Measurements from ENCODE around the gene ERVMER34-1. TPM values are rescaled to one million over a fixed set of nuclear protein-coding genes. Genes with fewer than 3 reads are reported as not detected.

ERVMER34-1 gene
- total RNA-seq, 3 donors from 2014 or later: 1.6 to 2.8 TPM; not detected in 1

- Histone ChIP-seq H3K36me3 (no peaks in the 10 kb centered on the region), H3K9me3 (no peaks in the 10 kb centered on the region), H3K27ac (no peak overlapping the region), H3K4me3 (no peak overlapping the region), H3K27me3 (no peaks in the 10 kb centered on the region), H3K4me1 (no peaks in the 10 kb centered on the region)
- intact Hi-C loops (cut with DNase I; ENCODE audit: low total_unique reads): no loop called here
- no peak for DNase-seq (ENCODE audit: low spot score in 2 of 2)
- no peak for TF ChIP-seq POLR2AphosphoS5 (IDR thresholded peaks at IDR 0.05)
- no peak for TF ChIP-seq CTCF (IDR thresholded peaks at IDR 0.05)
- no peak for TF ChIP-seq POLR2A (IDR thresholded peaks at IDR 0.05)
Measured at GRCh38 chr4:52788806-52789205, 37.6 kb upstream of the ERVMER34-1 start.

DNA sequence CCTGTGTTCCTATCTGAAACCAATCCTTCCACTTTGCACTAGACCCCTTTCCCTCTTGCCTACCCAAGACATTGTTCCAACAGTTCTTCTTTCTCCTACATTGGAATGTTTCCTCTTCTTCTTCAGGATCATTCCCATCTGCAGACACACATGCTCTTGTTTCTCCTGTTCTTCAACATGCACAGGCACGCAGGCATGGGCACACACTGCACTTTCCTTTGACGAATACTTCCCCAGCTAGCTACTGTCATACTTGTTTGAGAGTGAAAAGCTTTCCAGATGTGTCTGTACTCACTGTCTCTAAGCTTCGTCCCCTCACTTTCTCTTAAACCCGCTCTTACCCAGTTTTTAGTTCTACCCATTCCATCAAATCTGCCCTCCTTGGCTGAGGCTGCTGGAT, 31.8 kb upstream of the ERVMER34-1 start:
- intact Hi-C loops (cut with DNase I; ENCODE audit: low total_unique reads): no loop called here
- Histone ChIP-seq H3K36me3 (no peaks in the 10 kb centered on the region), H3K9me3 (no peaks in the 10 kb centered on the region), H3K4me1 (no peaks in the 10 kb centered on the region), H3K27ac (no peak overlapping the region), H3K27me3 (no peaks in the 10 kb centered on the region), H3K4me3 (no peak overlapping the region)
- no peak for TF ChIP-seq POLR2AphosphoS5 (IDR thresholded peaks at IDR 0.05)
- TF ChIP-seq POLR2A (IDR thresholded peaks at IDR 0.05): no peak
- TF ChIP-seq CTCF (IDR thresholded peaks at IDR 0.05): no peak
- peak in 1 of 2 donors; percentile 35 for DNase-seq (ENCODE audit: low spot score in 2 of 2)

DNA sequence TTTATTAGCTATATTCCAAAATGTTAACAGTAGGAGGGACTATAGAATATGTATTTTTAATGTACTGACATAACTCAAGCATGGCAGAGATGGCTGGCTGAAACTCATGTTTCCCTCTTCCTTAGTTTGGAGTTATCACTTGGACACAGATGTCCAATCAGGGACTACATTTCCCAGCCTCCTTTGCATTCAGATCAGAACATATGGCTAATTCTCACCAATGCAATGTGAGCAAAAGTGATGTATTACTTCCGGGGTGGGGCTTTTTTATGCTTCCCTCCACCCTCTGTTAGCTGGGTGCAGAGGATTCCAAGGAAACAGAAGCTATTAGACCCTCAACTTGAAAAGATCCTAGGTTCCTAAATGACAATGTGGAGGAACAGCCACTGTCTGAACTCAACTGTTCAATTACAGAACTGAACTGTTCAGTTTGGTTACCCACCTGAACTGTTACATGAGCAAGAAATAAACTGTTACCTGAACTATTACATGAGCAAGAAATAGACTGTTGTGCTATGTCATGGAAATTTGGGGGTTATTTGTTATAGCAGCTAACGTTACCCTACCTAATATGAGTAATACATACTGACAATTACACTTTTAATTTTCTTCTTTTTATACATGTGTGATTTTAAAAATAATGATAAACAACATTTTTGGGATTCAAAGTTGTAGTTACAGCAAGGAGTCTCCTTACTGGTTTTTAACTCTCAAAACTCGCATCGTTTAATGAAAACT, 29.6 kb upstream of the ERVMER34-1 start:
- H3K4me1 ChIP-seq: no peaks in the 10 kb centered on the region
- no peak for DNase-seq (ENCODE audit: low spot score in 2 of 2)
- TF ChIP-seq POLR2A (IDR thresholded peaks at IDR 0.05) (no peak), CTCF (IDR thresholded peaks at IDR 0.05) (no peak), POLR2AphosphoS5 (IDR thresholded peaks at IDR 0.05) (no peak)
- H3K27ac ChIP-seq: no peak overlapping the region
- intact Hi-C loops (cut with DNase I; ENCODE audit: low total_unique reads): no loop called here
- no peak overlapping the region for H3K4me3 ChIP-seq
- no peaks in the 10 kb centered on the region for H3K36me3 ChIP-seq
- no peaks in the 10 kb centered on the region for H3K9me3 ChIP-seq
- H3K27me3 ChIP-seq: no peaks in the 10 kb centered on the region

DNA sequence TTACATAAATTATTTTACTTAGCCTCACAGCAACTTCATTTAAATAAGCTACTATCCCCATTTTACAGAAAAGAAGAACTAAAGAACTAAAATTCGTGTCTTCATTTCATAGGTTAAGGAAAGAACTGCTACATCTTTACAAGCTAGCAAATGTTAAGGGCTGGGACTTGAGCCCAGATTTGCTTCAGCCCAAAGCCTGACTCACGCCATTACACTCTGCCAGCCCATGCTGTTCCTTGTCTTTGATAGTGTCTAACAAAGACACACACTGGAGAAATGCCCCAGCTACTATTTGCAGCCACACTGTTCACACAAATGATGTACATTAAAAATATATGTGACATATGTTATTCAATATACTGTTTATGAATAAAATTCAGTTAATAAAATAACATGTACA, 29.0 kb upstream of the ERVMER34-1 start:
- TF ChIP-seq CTCF (IDR thresholded peaks at IDR 0.05) (no peak), POLR2AphosphoS5 (IDR thresholded peaks at IDR 0.05) (no peak), POLR2A (IDR thresholded peaks at IDR 0.05) (no peak)
- no peaks in the 10 kb centered on the region for H3K4me1 ChIP-seq
- no peak overlapping the region for H3K27ac ChIP-seq
- no peak for DNase-seq (ENCODE audit: low spot score in 2 of 2)
- H3K9me3 ChIP-seq: no peaks in the 10 kb centered on the region
- H3K4me3 ChIP-seq: no peak overlapping the region
- H3K36me3 ChIP-seq: no peaks in the 10 kb centered on the region
- intact Hi-C loops (cut with DNase I; ENCODE audit: low total_unique reads): no loop called here
- no peaks in the 10 kb centered on the region for H3K27me3 ChIP-seq

- Histone ChIP-seq H3K4me1 (no peaks in the 10 kb centered on the region), H3K36me3 (no peaks in the 10 kb centered on the region), H3K9me3 (no peaks in the 10 kb centered on the region), H3K27me3 (no peaks in the 10 kb centered on the region), H3K4me3 (no peak overlapping the region), H3K27ac (no peak overlapping the region)
- no peak for DNase-seq (ENCODE audit: low spot score in 2 of 2)
- TF ChIP-seq POLR2AphosphoS5 (IDR thresholded peaks at IDR 0.05): no peak
- no peak for TF ChIP-seq CTCF (IDR thresholded peaks at IDR 0.05)
- intact Hi-C loops (cut with DNase I; ENCODE audit: low total_unique reads): no loop called here
Measured at GRCh38 chr4:52760256-52760655, 9.0 kb upstream of the ERVMER34-1 start.
